Measurements from ENCODE around the gene FEZ2.
"Not testable (repeated sequence)": the region's sequence is repeated elsewhere in the genome, so short reads cannot be mapped to it uniquely, and the experiment has no call there.

The FEZ2 gene

DNA sequence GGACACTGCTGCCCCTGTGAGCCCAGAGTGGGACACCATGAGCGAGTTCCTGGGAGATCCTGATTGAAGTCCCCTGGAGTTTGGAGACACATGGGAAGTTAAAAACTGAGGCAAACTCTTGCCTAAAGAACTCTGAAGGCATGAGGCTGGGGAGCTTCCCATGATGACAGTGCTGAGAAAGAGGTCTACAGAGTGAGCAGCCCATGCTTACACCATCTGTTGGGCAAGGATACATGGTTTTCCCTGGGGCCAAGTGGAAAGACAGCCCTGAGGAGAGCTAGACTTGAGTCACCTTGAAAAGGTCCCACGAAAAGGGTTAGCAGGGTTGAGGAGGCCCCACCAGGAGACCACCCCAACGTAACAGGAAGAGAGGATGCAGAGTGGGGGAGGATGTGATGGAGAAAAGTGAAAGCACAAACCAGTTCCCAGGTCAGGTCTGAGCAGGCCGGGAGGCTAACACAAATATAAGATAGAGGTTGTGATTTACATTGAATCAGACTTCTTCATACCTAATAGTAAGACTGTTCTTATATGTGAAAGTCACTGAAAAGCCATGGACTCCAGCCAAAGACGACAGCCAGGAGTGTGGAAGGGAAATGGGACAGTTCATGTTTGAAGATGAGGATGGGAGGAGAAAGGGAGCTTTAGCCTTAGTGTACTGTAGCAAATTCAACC is 13.5 kb upstream of the FEZ2 start:
- no peaks in the 10 kb centered on the region for H3K4me1 ChIP-seq (ENCODE audit: insufficient read depth, low read length)
- H3K4me3 ChIP-seq (ENCODE audit: low read depth in 1 of 2, low read length in 2 of 2): no peak overlapping the region
- H3K36me3 ChIP-seq (ENCODE audit: insufficient read depth, low read length): no peaks in the 10 kb centered on the region

DNA sequence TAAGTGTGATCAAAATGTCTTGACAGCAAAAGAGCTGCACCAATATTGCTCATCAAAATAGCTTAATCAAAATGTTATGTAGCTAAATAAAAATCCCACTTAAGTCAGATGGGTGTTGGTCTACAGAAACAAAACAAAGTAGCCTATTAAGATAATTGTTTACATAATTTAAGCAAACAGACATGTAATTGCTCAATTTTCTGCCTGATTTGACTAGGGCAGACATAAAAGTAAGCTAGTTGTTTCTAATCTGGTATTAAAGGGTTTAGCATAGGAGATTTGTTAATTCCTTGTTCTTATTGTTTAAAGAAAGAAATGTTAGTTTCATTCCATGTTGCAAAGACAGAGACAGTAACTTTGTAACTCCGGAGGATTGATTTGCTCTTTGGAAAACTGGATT is 11.5 kb upstream of the FEZ2 start:
- no peaks in the 10 kb centered on the region for H3K4me1 ChIP-seq (ENCODE audit: insufficient read depth, low read length)
- H3K9me3 ChIP-seq (ENCODE audit: low read length): no peaks in the 10 kb centered on the region
- H3K9ac ChIP-seq (ENCODE audit: low read length): no peak overlapping the region
- no peak overlapping the region for H3K4me3 ChIP-seq (ENCODE audit: low read depth in 1 of 2, low read length in 2 of 2)
- H3K36me3 ChIP-seq (ENCODE audit: insufficient read depth, low read length): no peaks in the 10 kb centered on the region
- H3K27me3 ChIP-seq (ENCODE audit: control insufficient read depth in 1 of 2, insufficient read depth in 2 of 2, low read length in 2 of 2): no peaks in the 10 kb centered on the region
- H3K27ac ChIP-seq (ENCODE audit: low read depth, low read length): no peak overlapping the region

More for the DNA sequence above, 13.5 kb upstream of the FEZ2 start:
- Histone ChIP-seq H3K27ac (ENCODE audit: low read depth, low read length) (no peak overlapping the region), H3K9ac (ENCODE audit: low read length) (no peak overlapping the region), H3K27me3 (ENCODE audit: control insufficient read depth in 1 of 2, insufficient read depth in 2 of 2, low read length in 2 of 2) (no peaks in the 10 kb centered on the region), H3K9me3 (ENCODE audit: low read length) (no peaks in the 10 kb centered on the region)

DNA sequence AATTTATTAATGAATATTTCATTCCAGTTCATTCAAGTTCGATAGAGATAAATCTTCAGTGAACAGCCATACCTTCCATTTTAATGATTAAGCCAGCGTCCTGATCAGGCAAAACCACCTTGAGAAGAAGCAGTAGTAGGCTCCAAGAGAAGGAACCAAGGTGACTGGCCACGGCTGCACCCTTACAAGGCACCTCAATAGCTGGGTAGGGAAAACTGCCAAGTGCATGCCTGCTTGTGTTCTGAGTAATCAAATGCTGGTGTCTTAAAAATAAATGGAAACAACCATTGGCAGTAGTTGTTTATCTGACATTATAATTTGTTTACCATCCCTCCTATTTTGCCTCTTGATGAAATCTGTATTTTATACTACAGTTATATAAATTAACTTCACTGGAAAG is 10.0 kb upstream of the FEZ2 start:
- no peak overlapping the region for H3K4me3 ChIP-seq (ENCODE audit: low read depth in 1 of 2, low read length in 2 of 2)
- no peak overlapping the region for H3K27ac ChIP-seq (ENCODE audit: low read depth, low read length)
- H3K36me3 ChIP-seq (ENCODE audit: insufficient read depth, low read length): no peaks in the 10 kb centered on the region
- H3K4me1 ChIP-seq (ENCODE audit: insufficient read depth, low read length): no peaks in the 10 kb centered on the region
- H3K9me3 ChIP-seq (ENCODE audit: low read length): no peaks in the 10 kb centered on the region
- H3K27me3 ChIP-seq (ENCODE audit: control insufficient read depth in 1 of 2, insufficient read depth in 2 of 2, low read length in 2 of 2): no peaks in the 10 kb centered on the region
- H3K9ac ChIP-seq (ENCODE audit: low read length): no peak overlapping the region

DNA sequence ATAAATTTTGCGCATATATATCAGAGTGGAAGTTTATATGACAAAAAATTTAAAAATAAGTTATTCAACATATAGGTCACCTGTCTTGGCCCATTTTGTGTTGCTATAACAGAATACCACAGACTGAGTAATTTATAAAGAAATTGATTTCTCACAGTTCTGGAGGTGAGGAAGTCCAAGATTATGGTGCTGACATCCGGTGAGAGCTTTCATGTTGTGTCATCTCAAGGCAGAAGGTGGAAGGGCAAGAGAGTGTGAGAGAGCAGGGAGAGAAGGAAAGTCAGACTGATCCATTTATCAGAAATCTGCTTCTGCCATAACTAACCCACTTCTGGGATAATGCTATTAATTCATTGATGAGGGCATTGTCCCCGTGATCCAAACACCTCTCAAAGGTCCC is 9.0 kb upstream of the FEZ2 start:
- Histone ChIP-seq H3K4me1 (ENCODE audit: insufficient read depth, low read length) (no peaks in the 10 kb centered on the region), H3K36me3 (ENCODE audit: insufficient read depth, low read length) (no peaks in the 10 kb centered on the region), H3K27me3 (ENCODE audit: control insufficient read depth in 1 of 2, insufficient read depth in 2 of 2, low read length in 2 of 2) (no peaks in the 10 kb centered on the region), H3K4me3 (ENCODE audit: low read depth in 1 of 2, low read length in 2 of 2) (no peak overlapping the region), H3K9ac (ENCODE audit: low read length) (no peak overlapping the region), H3K27ac (ENCODE audit: low read depth, low read length) (no peak overlapping the region), H3K9me3 (ENCODE audit: low read length) (no peaks in the 10 kb centered on the region)

DNA sequence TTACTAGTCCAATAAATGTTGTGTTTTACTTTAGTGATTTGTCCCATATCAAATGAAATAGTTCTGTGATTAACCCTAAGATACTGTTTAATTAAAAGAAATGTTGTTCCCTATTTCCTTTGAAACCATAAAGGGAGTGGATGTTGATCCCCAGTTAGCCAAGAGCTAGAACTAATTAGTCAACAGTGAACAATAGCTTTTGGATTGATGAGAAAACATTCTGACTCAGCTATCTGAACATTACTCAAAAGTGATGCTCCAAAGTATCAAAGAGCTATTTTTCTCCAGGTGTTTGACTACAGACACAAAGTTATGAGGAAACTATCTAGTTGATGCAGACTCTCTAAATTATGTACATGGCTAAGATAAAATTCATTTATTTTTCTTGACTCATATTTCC is 7.3 kb upstream of the FEZ2 start:
- no peaks in the 10 kb centered on the region for H3K9me3 ChIP-seq (ENCODE audit: low read length)
- no peaks in the 10 kb centered on the region for H3K27me3 ChIP-seq (ENCODE audit: control insufficient read depth in 1 of 2, insufficient read depth in 2 of 2, low read length in 2 of 2)
- H3K27ac ChIP-seq (ENCODE audit: low read depth, low read length): no peak overlapping the region
- H3K4me1 ChIP-seq (ENCODE audit: insufficient read depth, low read length): no peaks in the 10 kb centered on the region
- H3K4me3 ChIP-seq (ENCODE audit: low read depth in 1 of 2, low read length in 2 of 2): no peak overlapping the region
- H3K9ac ChIP-seq (ENCODE audit: low read length): no peak overlapping the region
- H3K36me3 ChIP-seq (ENCODE audit: insufficient read depth, low read length): no peaks in the 10 kb centered on the region

DNA sequence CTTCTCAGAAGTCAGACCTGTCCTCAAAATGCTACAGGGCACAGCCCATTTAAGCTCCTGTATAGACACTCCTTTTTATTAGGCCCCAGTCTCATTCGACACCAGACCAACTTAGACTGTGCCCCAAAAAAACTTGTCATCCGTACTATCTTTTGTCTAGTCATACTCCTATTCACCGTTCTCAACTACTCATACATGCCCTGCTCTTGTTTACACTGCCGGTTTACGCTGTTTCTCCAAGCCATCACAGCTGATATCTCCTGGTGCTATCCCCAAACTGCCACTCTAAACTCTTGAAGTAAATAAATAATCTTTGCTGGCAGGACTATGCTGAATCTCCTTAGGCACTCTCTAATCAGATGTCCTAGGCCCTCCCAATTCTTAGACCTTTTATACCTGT is 5.7 kb upstream of the FEZ2 start:
- H3K4me3 ChIP-seq (ENCODE audit: low read depth in 1 of 2, low read length in 2 of 2); H3K27ac ChIP-seq (ENCODE audit: low read depth, low read length); H3K27me3 ChIP-seq (ENCODE audit: control insufficient read depth in 1 of 2, insufficient read depth in 2 of 2, low read length in 2 of 2); H3K9ac ChIP-seq (ENCODE audit: low read length); H3K9me3 ChIP-seq (ENCODE audit: low read length); H3K4me1 ChIP-seq (ENCODE audit: insufficient read depth, low read length); H3K36me3 ChIP-seq (ENCODE audit: insufficient read depth, low read length): not testable (repeated sequence)

DNA sequence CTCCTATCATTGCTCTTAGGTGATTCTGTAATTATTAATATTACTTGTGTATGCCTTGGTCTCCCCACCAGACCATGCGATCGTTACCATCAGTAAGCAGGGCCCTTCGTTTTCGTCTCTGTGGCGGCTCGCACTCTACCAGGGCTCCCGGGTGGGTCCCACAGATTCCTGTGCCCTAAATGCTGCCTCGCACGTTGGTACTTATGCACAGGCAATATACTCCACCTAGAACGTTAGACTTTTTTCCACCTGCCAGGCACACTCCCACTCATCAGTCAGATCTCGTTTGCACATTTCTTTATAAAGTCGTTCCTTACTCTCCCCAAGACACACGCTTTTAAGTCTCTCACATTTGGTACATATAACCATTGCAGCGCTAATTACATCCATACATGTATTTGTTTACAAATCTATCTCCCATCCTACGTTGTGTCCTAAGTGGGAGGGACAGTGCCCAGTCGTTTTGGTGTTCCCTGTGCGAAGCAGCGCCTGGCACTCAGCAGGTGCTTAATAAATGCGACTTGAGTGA is 901 bp downstream of the FEZ2 start:
- Histone ChIP-seq H3K27me3 (ENCODE audit: control insufficient read depth in 1 of 2, insufficient read depth in 2 of 2, low read length in 2 of 2) (no peaks in the 10 kb centered on the region), H3K36me3 (ENCODE audit: insufficient read depth, low read length) (no peaks in the 10 kb centered on the region), H3K9me3 (ENCODE audit: low read length) (no peaks in the 10 kb centered on the region), H3K27ac (ENCODE audit: low read depth, low read length) (peak overlapping the region; percentile 16), H3K9ac (ENCODE audit: low read length) (peak overlapping the region; percentile 19), H3K4me1 (ENCODE audit: insufficient read depth, low read length) (peaks cover 26% of the 10 kb centered on the region), H3K4me3 (ENCODE audit: low read depth in 1 of 2, low read length in 2 of 2) (peak overlapping the region; percentile 15 to 73)

DNA sequence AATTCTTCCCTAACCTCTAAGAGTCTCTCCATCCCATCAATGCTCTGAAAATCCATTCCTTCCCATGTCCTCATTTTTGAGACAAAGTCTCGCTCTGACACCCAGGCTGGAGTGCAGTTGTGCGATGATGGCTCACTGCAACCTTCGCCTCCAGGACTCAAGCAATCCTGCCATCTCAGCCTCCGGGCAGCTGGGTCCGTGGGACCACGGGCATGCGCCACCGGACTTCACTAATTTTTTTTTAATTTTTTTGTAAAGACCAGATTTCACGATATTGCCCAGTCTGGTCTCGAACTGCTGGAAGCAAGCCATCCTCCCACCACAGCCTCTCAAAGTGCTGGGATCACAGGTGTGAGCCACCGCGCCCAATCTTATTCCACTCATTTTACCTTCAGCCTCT is 1.6 kb downstream of the FEZ2 start:
- Histone ChIP-seq H3K27me3 (ENCODE audit: control insufficient read depth in 1 of 2, insufficient read depth in 2 of 2, low read length in 2 of 2) (no peaks in the 10 kb centered on the region), H3K9ac (ENCODE audit: low read length) (no peak overlapping the region), H3K27ac (ENCODE audit: low read depth, low read length) (no peak overlapping the region), H3K36me3 (ENCODE audit: insufficient read depth, low read length) (no peaks in the 10 kb centered on the region), H3K4me3 (ENCODE audit: low read depth in 1 of 2, low read length in 2 of 2) (peak overlapping the region in 1 of 2 donors; percentile 73), H3K4me1 (ENCODE audit: insufficient read depth, low read length) (peaks cover 26% of the 10 kb centered on the region), H3K9me3 (ENCODE audit: low read length) (no peaks in the 10 kb centered on the region)

DNA sequence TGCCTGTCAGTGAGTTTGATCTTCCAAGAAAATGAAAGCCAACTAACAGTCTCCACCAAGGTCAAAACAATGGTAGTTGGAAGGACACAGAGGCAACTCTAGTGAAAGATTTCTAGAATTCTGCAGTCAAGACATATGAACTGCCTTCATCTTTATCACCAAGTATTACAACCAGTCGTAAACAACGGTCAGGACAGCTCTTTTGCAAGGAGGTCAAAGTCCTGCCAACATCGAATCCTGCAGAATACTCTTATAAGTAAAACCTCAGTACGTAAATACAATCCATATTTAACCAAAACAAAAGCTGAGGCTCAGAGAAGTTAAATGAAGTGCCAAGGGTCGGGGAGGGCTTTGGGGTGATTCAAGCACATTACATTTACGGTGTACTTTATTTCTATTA is 3.1 kb downstream of the FEZ2 start:
- Histone ChIP-seq H3K36me3 (ENCODE audit: insufficient read depth, low read length) (no peaks in the 10 kb centered on the region), H3K27ac (ENCODE audit: low read depth, low read length) (no peak overlapping the region), H3K4me3 (ENCODE audit: low read depth in 1 of 2, low read length in 2 of 2) (peak overlapping the region in 1 of 2 donors; percentile 13), H3K27me3 (ENCODE audit: control insufficient read depth in 1 of 2, insufficient read depth in 2 of 2, low read length in 2 of 2) (no peaks in the 10 kb centered on the region), H3K9me3 (ENCODE audit: low read length) (no peaks in the 10 kb centered on the region), H3K4me1 (ENCODE audit: insufficient read depth, low read length) (peaks cover 26% of the 10 kb centered on the region), H3K9ac (ENCODE audit: low read length) (no peak overlapping the region)

DNA sequence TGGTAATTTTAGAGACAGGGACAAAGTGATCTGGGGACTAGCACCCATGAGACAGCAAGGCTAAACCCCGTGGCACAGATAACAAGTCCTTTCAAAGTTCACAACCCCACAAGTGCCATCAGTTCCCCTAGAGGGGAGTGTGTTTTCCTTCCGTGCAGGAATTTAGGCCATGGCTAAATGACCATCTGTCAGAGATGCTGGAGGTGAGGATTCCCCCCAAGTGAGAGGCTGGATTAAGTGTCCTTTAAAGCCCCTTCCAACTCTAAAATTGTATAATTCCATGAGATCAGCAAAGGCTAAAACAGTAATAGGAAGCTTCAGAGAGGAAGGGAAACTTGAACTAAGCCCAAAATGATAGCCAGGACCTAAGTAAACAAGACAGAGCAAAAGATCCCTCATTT is 8.7 kb downstream of the FEZ2 start:
- Histone ChIP-seq H3K36me3 (ENCODE audit: insufficient read depth, low read length) (no peaks in the 10 kb centered on the region), H3K9ac (ENCODE audit: low read length) (no peak overlapping the region), H3K4me3 (ENCODE audit: low read depth in 1 of 2, low read length in 2 of 2) (no peak overlapping the region), H3K27ac (ENCODE audit: low read depth, low read length) (no peak overlapping the region), H3K27me3 (ENCODE audit: control insufficient read depth in 1 of 2, insufficient read depth in 2 of 2, low read length in 2 of 2) (no peaks in the 10 kb centered on the region), H3K9me3 (ENCODE audit: low read length) (no peaks in the 10 kb centered on the region), H3K4me1 (ENCODE audit: insufficient read depth, low read length) (no peaks in the 10 kb centered on the region)

DNA sequence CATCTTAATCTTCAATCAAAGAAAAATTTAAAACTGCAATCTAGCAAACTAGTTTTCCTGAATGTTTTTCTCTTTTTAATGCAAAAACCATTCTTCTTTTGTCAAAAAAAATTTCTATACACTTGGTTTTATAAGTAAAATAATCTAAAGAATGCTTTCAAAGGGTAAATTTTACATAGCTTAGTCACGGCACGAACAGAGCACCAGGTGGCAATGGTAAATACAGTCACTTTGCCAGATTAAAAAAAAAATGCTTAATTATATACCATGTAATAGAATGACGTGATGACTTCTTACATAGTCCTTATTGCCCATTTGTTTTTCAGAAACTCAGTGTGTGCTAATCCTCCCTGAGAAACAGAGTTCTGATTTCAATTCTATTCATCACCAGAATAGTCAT is 10.4 kb downstream of the FEZ2 start:
- Histone ChIP-seq H3K4me3 (ENCODE audit: low read depth in 1 of 2, low read length in 2 of 2) (no peak overlapping the region), H3K27ac (ENCODE audit: low read depth, low read length) (no peak overlapping the region), H3K36me3 (ENCODE audit: insufficient read depth, low read length) (peaks cover 7% of the 10 kb centered on the region), H3K27me3 (ENCODE audit: control insufficient read depth in 1 of 2, insufficient read depth in 2 of 2, low read length in 2 of 2) (no peaks in the 10 kb centered on the region), H3K9ac (ENCODE audit: low read length) (no peak overlapping the region), H3K4me1 (ENCODE audit: insufficient read depth, low read length) (no peaks in the 10 kb centered on the region), H3K9me3 (ENCODE audit: low read length) (no peaks in the 10 kb centered on the region)

DNA sequence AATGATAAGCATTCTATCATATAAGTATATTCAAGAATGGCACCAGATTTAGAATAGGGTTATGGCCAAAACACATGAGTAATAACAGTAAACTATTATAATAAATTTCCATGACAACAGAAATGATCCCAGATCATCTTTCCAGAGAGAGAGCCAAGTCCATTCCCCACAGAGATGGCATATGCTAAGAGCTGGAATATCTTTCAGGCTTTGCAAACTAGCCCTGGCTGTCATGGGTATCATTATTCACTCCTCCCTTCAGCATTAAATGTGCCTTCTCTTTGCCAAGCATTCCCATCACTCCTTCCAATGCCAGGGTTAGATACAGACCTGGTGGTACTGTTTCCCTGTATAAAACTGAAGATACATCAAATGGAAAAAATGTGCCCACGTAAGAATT is 10.9 kb downstream of the FEZ2 start:
- Histone ChIP-seq H3K36me3 (ENCODE audit: insufficient read depth, low read length) (peaks cover 7% of the 10 kb centered on the region), H3K9me3 (ENCODE audit: low read length) (no peaks in the 10 kb centered on the region), H3K4me3 (ENCODE audit: low read depth in 1 of 2, low read length in 2 of 2) (no peak overlapping the region), H3K4me1 (ENCODE audit: insufficient read depth, low read length) (no peaks in the 10 kb centered on the region), H3K9ac (ENCODE audit: low read length) (no peak overlapping the region), H3K27ac (ENCODE audit: low read depth, low read length) (no peak overlapping the region), H3K27me3 (ENCODE audit: control insufficient read depth in 1 of 2, insufficient read depth in 2 of 2, low read length in 2 of 2) (no peaks in the 10 kb centered on the region)
